Loucy (cell line): ENCODE measurements around the gene CTBP2.

Experiments used
- EZH2phosphoT487 ChIP-seq: fragments of 200-600 bp; IDR thresholded peaks from 2 replicates; pipeline ENCODE4 v1.6.1; 2018; ENCODE audit warnings: antibody characterized with exemption, mild to moderate bottlenecking, moderate library complexity, borderline replicate concordance
- TF ChIP-seq, protein P1 (sequence below): fragments of 200-600 bp; sonication (generic); conservative IDR thresholded peaks from 2 replicates; pipeline ENCODE4 v1.5.1; 2014; ENCODE audit warnings: mild to moderate bottlenecking, antibody characterized with exemption, low read length

- TF ChIP-seq, protein P1, sequence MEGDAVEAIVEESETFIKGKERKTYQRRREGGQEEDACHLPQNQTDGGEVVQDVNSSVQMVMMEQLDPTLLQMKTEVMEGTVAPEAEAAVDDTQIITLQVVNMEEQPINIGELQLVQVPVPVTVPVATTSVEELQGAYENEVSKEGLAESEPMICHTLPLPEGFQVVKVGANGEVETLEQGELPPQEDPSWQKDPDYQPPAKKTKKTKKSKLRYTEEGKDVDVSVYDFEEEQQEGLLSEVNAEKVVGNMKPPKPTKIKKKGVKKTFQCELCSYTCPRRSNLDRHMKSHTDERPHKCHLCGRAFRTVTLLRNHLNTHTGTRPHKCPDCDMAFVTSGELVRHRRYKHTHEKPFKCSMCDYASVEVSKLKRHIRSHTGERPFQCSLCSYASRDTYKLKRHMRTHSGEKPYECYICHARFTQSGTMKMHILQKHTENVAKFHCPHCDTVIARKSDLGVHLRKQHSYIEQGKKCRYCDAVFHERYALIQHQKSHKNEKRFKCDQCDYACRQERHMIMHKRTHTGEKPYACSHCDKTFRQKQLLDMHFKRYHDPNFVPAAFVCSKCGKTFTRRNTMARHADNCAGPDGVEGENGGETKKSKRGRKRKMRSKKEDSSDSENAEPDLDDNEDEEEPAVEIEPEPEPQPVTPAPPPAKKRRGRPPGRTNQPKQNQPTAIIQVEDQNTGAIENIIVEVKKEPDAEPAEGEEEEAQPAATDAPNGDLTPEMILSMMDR = no peak
- no peak for TF ChIP-seq EZH2phosphoT487
These were observed 224.4 kb downstream of the CTBP2 start for GRCh38 chr10:124935946-124936345.
